Activated T-helper 1 cell treated with anti-CD3 and anti-CD28 coated beads, Interleukin-12 subunit alpha, Interleukin-12 subunit beta, Interleukin-2, Interleukin-4 antibody, amounts not matched to agents 30 ng/mL and 10 ng/mL and 1 ng/mL, durations not matched to agents 14 hours and 24 hours and 36 hours (primary cell): Measurements from ENCODE around the gene PRRG4. TPM values are rescaled to one million over a fixed set of nuclear protein-coding genes. Genes with fewer than 3 reads are reported as not detected.

Source experiments
- total RNA-seq: library from RNA; stranded (reverse); gene quantifications from 2 replicates; pipeline ENCODE4 v1.2.3, GENCODE V29; 2022

The PRRG4 gene
- total RNA-seq, 1 donor from 2014 or later: 0.83 TPM

Other genes starting within 250 kb of the PRRG4 start
- gene EIF3M, start 246.1 kb upstream of the PRRG4 start, total RNA-seq: 315 and 332 TPM in 2 replicates
- gene CCDC73, start 35.3 kb upstream of the PRRG4 start, total RNA-seq: 0.05 TPM in 1 of 2 replicates, not detected in the other
- gene QSER1, start 62.9 kb downstream of the PRRG4 start, total RNA-seq: 15.1 and 17.6 TPM in 2 replicates
- gene DEPDC7, start 186.0 kb downstream of the PRRG4 start, total RNA-seq: 0.26 and 0.61 TPM in 2 replicates
- 15.0 and 16.1 TPM in 2 replicates for gene TCP11L1, start 209.6 kb downstream of the PRRG4 start, total RNA-seq